ENCODE results near the gene KLHL2. TPM values are rescaled to one million over a fixed set of nuclear protein-coding genes. Genes with fewer than 3 reads are reported as not detected.
A peak's percentile ranks its signal among the peaks of the same experiment; 100 is the strongest.
"Not testable (repeated sequence)": the region's sequence is repeated elsewhere in the genome, so short reads cannot be mapped to it uniquely, and the experiment has no call there.

The KLHL2 gene, protein sequence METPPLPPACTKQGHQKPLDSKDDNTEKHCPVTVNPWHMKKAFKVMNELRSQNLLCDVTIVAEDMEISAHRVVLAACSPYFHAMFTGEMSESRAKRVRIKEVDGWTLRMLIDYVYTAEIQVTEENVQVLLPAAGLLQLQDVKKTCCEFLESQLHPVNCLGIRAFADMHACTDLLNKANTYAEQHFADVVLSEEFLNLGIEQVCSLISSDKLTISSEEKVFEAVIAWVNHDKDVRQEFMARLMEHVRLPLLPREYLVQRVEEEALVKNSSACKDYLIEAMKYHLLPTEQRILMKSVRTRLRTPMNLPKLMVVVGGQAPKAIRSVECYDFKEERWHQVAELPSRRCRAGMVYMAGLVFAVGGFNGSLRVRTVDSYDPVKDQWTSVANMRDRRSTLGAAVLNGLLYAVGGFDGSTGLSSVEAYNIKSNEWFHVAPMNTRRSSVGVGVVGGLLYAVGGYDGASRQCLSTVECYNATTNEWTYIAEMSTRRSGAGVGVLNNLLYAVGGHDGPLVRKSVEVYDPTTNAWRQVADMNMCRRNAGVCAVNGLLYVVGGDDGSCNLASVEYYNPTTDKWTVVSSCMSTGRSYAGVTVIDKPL
- total RNA-seq (2021) (22.5 and 23.7 TPM in 2 replicates), Bru-seq, nascent RNA (percentile 85 among the genes with signal in this experiment), BruChase-seq, experiment 1, labeled RNA remaining after a 2-hour chase (percentile 73 among the genes with signal in this experiment), BruChase-seq, experiment 2, labeled RNA remaining after a 6-hour chase (percentile 70 among the genes with signal in this experiment)
- long read RNA-seq, transcript KLHL2-201 (15 exons, 3,134 nt): major isoform, 27 of 45 reads
- long read RNA-seq, partial matches to known transcripts: 7 of 45 reads
- long read RNA-seq, other reads (novel, unspliced or antisense): 11 of 45 reads

DNA sequence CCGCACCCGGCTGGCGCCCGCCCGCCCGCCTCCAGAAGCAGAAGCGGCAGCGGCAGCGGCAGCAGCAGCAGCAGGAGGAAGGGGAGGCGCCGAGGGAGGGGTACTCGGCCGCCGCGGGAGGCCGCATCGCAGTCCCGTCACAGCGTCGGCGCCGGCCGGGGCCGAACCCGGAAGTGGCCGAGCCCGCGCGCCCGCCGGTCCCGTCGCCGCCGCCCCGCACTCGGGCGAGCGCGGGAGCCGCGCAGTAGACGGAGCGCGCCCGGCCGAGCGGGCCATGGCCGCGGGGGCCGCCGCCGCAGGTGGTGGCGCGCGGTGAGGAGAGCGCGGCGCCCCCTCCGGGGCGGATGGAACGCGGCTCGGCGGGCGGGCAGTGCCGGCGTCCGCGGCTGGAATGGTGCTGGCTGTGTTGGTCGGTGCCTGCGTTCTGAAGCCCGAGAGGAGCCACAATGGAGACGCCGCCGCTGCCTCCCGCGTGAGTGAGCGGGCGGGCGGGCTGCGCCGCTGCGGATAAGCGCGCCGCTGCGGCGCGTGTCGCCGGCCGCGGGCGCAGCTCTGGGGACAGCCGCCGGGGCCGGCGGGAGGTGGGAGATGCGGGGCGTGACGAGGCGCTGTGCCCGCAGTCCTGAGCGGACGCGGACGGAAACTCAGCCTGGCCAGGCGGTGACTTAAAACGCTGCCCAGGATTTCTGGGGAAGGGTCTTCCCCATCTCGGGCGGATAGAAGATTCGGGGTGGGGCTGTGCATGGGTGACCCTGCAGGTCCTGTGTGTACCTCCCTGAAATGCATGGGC is at the start of gene KLHL2:
Gene KLHL2 (plus strand): TSS at position 131 of the 790 bp plus-strand sequence. CDS start 316 bp downstream, at position 447.
- intact Hi-C loops (cut with micrococcal nuclease; ENCODE audit: unreplicated experiment): loop anchor here (1.0 kb wide), 1 partner anchor 120 kb away; the partner anchor contains the start of gene MSMO1
- CTCF ChIA-PET: no interaction called here
- no TSS peak for BruUV-seq (replicated peaks)

DNA sequence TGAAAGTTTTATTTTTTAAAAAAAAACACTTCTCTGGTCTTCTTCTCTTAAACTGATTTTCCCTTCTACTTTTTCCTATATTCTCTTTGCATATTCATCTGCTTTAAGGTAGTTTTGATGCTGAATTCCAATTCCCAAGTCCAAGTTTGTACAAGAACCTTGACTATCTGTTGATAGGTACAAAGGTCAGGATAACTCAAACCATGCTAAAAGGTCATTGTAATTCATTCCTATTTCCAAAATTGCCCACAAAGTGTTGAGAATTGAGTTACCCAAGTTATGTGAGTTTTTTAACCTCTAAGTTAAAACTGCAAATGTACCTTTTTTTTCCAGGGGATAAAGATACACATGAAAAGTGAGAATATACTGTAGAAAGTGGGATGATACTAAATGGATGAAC is 48.6 kb upstream of the KLHL2 start:
- ChIA-PET POLR2A (ENCODE audit: low non-redundant PET) (interaction anchor here (0.7 kb wide), 1 partner anchor 850 kb away, joined by 3 read pairs; no protein-coding TSS in a partner anchor), CTCF (no interaction called here)
- TF ChIP-seq, protein P1, sequence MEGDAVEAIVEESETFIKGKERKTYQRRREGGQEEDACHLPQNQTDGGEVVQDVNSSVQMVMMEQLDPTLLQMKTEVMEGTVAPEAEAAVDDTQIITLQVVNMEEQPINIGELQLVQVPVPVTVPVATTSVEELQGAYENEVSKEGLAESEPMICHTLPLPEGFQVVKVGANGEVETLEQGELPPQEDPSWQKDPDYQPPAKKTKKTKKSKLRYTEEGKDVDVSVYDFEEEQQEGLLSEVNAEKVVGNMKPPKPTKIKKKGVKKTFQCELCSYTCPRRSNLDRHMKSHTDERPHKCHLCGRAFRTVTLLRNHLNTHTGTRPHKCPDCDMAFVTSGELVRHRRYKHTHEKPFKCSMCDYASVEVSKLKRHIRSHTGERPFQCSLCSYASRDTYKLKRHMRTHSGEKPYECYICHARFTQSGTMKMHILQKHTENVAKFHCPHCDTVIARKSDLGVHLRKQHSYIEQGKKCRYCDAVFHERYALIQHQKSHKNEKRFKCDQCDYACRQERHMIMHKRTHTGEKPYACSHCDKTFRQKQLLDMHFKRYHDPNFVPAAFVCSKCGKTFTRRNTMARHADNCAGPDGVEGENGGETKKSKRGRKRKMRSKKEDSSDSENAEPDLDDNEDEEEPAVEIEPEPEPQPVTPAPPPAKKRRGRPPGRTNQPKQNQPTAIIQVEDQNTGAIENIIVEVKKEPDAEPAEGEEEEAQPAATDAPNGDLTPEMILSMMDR (conservative IDR thresholded peaks at IDR 0.05; ENCODE audit: low read depth, low read length): no peak
- TF ChIP-seq EZH2 (IDR thresholded peaks at IDR 0.05; ENCODE audit: borderline replicate concordance, low read depth, low read length, poor library complexity, severe bottlenecking): no peak
- Histone ChIP-seq H3K4me3 (ENCODE audit: low read depth, low read length, poor library complexity, severe bottlenecking) (no peak overlapping the region), H3K27ac (ENCODE audit: low read depth, low read length, poor library complexity, severe bottlenecking) (no peak overlapping the region), H3K9me3 (ENCODE audit: low read depth, low read length, poor library complexity, severe bottlenecking) (no peaks in the 10 kb centered on the region), H3K27me3 (replicated peaks; ENCODE audit: insufficient read depth, low read depth, low read length, poor library complexity) (peaks cover 4% of the 10 kb centered on the region), H3K36me3 (ENCODE audit: insufficient read depth, low read length, poor library complexity, severe bottlenecking) (no peaks in the 10 kb centered on the region), H3K4me1 (ENCODE audit: insufficient read depth, low read length, poor library complexity, severe bottlenecking) (no peaks in the 10 kb centered on the region)
- no peak for DNase-seq (ENCODE audit: low spot score)
- intact Hi-C loops (cut with micrococcal nuclease; ENCODE audit: unreplicated experiment): no loop called here
- BruUV-seq (replicated peaks): no TSS peak

More for the DNA sequence above, at the start of gene KLHL2:
- H3K27me3 ChIP-seq (replicated peaks; ENCODE audit: insufficient read depth, low read depth, low read length, poor library complexity): no peaks in the 10 kb centered on the region
- H3K4me1 ChIP-seq (ENCODE audit: insufficient read depth, low read length, poor library complexity, severe bottlenecking): peaks cover 19% of the 10 kb centered on the region
- POLR2A ChIA-PET (ENCODE audit: low non-redundant PET): no interaction called here
- peak within 1 kb of the TSS; percentile 76 for H3K27ac ChIP-seq (ENCODE audit: low read depth, low read length, poor library complexity, severe bottlenecking)
- H3K36me3 ChIP-seq (ENCODE audit: insufficient read depth, low read length, poor library complexity, severe bottlenecking): no peaks in the 10 kb centered on the region
- H3K9me3 ChIP-seq (ENCODE audit: low read depth, low read length, poor library complexity, severe bottlenecking): no peaks in the 10 kb centered on the region
- peak within 1 kb of the TSS; percentile 89 for H3K4me3 ChIP-seq (ENCODE audit: low read depth, low read length, poor library complexity, severe bottlenecking)
- peak; percentile 80 for DNase-seq (ENCODE audit: low spot score)
- no peak for TF ChIP-seq EZH2 (IDR thresholded peaks at IDR 0.05; ENCODE audit: borderline replicate concordance, low read depth, low read length, poor library complexity, severe bottlenecking)
- TF ChIP-seq, protein P1 (conservative IDR thresholded peaks at IDR 0.05; ENCODE audit: low read depth, low read length): no peak

DNA sequence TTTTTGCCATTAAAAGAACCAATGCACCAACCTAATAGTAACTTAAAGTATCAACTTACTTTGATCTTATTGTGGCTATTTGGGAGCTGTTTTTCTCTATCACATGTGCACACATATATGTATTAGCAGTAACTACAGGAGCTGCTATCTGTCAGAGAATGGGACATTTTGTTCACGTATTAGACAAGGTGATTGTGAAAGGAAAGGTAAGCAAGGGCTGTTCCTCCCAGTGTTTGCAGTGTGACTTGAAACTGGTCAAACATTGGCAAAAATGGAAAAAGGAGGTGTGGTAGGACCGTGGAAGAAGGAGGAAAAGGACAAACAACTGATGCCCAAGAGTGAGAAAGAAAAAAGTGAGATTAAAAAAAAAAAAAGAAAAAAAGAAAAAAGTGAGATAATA is 43.1 kb upstream of the KLHL2 start:
- ChIA-PET POLR2A (ENCODE audit: low non-redundant PET) (no interaction called here), CTCF (no interaction called here)
- intact Hi-C loops (cut with micrococcal nuclease; ENCODE audit: unreplicated experiment): no loop called here
- no peak overlapping the region for H3K4me3 ChIP-seq (ENCODE audit: low read depth, low read length, poor library complexity, severe bottlenecking)
- H3K27ac ChIP-seq (ENCODE audit: low read depth, low read length, poor library complexity, severe bottlenecking): no peak overlapping the region
- H3K27me3 ChIP-seq (replicated peaks; ENCODE audit: insufficient read depth, low read depth, low read length, poor library complexity): no peaks in the 10 kb centered on the region
- no peak for DNase-seq (ENCODE audit: low spot score)
- no peaks in the 10 kb centered on the region for H3K9me3 ChIP-seq (ENCODE audit: low read depth, low read length, poor library complexity, severe bottlenecking)
- H3K4me1 ChIP-seq (ENCODE audit: insufficient read depth, low read length, poor library complexity, severe bottlenecking): no peaks in the 10 kb centered on the region
- no peaks in the 10 kb centered on the region for H3K36me3 ChIP-seq (ENCODE audit: insufficient read depth, low read length, poor library complexity, severe bottlenecking)
- BruUV-seq (replicated peaks): no TSS peak
- TF ChIP-seq EZH2 (IDR thresholded peaks at IDR 0.05; ENCODE audit: borderline replicate concordance, low read depth, low read length, poor library complexity, severe bottlenecking): no peak
- TF ChIP-seq, protein P1 (conservative IDR thresholded peaks at IDR 0.05; ENCODE audit: low read depth, low read length): no peak

DNA sequence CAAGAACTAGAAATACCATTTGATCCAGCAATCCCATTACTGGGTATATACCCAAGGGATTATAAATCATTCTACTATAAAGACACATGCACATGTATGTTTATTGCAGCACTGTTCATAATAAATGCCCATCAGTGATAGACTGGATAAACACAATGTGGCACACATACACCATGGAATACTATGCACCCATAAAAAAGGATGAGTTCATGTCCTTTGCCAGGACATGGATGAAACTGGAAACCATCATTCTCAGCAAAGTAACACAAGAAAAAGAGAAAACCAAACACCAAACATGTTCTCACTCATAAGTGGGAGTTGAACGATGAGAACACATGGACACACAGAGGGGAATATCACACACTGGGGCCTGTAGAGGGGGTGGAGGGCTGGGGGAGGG is 40.5 kb upstream of the KLHL2 start:
- CTCF ChIA-PET; H3K9me3 ChIP-seq (ENCODE audit: low read depth, low read length, poor library complexity, severe bottlenecking); H3K4me1 ChIP-seq (ENCODE audit: insufficient read depth, low read length, poor library complexity, severe bottlenecking); H3K27ac ChIP-seq (ENCODE audit: low read depth, low read length, poor library complexity, severe bottlenecking); DNase-seq (ENCODE audit: low spot score); BruUV-seq (replicated peaks); H3K27me3 ChIP-seq (replicated peaks; ENCODE audit: insufficient read depth, low read depth, low read length, poor library complexity); intact Hi-C loops (cut with micrococcal nuclease; ENCODE audit: unreplicated experiment); H3K36me3 ChIP-seq (ENCODE audit: insufficient read depth, low read length, poor library complexity, severe bottlenecking); POLR2A ChIA-PET (ENCODE audit: low non-redundant PET); H3K4me3 ChIP-seq (ENCODE audit: low read depth, low read length, poor library complexity, severe bottlenecking): not testable (repeated sequence)
